Muscle of back (tissue), 11 donors: Measurements from ENCODE around the gene RALGPS1. TPM values are rescaled to one million over a fixed set of nuclear protein-coding genes. Genes with fewer than 3 reads are reported as not detected.

ENCODE experiments used
- DNase-seq, 3 donors: peaks; one replicate each; pipeline versions ENCODE4 v3.0.0 to v3.0.0-alpha.2; 2013
- polyA plus RNA-seq, 10 donors: library from polyadenylated mRNA; unstranded; fragments of 120-200 nt; gene quantifications; one replicate each; pipeline ENCODE4 v1.2.1, GENCODE V29; 2013; ENCODE audit not compliant: insufficient read length in 10 of 10

Gene RALGPS1
- polyA plus RNA-seq, 10 donors: 4.6 to 11.4 (median 7.5) TPM

- DNase-seq: peak in 1 of 3 donors; percentile 37
Observed at GRCh38 chr9:127185181-127185580, 270.6 kb downstream of the RALGPS1 start.

DNA sequence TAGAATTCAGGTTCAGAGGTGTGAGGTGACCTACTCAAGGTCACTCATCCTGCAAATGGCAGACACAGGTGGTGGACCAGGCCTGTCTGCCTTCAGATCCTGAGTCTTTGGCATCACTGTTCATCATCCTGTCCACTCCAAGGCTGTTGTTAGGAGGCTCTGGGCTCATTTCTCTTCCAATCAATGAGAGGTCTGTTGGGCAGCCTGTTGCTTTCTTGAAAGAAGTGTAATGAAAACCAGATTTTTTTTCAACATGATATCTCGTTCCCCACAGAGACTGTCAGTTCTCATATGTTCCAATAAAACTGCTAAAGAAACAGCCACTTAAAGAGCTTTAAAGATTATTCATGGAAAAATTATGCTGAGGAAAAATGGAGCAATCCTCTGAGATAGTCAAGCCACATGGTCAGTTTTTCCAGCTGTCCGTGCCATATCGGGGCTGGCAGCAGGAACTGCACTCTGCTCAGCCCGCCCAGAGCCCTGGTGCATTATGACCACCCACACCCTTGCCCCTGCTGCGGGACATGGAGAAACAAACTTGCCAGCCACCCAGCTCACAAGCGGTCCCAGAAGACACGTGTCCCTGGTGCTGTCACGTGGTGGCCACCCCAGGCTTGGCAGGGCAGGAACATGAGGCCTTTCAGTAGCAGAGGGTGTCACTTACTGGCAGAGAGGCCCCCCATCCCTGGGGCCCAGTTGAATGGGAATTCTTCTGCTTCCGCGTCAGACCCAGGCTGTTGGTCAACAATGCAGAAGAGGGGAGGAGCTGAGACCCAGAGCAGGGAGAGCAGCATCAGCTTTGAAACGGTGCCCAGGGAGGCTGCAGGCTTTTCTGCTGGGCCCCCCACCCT is 271.6 kb downstream of the RALGPS1 start:
- DNase-seq: peak; percentile 91 to 97 (median 93)

DNA sequence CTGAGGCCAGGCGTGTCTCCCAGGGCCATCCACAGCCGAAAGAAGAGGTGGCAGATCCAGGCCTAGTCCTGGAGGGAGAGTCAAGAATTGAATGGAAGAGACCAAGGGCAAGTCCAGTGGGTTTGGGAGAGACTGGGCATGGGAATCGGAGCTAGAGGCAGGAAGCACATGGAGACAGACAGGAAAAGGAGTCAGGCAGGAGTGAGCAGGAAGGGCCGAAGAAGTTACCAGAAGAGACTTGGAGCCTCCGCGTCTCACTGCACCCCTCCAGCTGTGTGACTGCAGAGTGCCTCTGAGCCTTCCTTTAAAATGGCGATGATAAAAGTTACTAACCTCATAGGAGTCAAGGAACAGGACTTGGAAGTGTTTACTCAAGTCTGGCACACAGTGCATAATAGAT is 272.2 kb downstream of the RALGPS1 start:
- DNase-seq: no peak

DNA sequence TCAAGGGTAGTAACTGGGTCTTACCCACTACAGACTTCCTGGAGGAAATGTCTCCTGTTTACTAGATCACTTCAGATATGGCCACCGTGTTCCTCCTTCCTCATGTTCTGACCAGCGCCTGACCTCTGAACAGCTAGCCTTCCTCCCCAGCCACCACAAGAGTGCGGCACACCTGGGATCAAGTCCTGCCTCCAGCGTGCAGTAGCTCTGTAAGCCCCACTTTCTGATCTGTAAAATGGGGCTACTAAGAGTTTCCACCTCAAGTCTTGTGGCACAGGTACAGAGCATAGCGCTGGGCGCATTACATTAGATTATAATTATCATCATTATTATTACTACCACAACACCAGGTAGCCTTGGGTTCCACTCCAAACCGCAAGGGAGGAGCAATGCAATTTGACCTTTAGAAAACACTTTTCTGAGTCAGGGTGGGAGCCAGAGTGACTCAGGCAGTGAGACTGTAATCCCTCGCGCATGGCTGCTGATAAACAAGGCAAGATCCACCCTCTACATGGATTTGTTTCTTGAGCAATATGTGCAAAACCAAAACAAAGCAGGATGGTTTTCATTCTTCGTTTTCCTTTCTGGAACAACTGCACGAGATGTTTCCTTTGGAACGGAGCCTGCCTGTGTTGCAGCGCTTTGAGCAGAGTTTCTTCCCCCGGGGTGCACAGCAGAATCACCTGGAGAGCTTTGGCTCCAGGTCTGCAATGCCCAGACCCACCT is 272.8 kb downstream of the RALGPS1 start:
- DNase-seq: peak; percentile 82 to 95 (median 94)

DNA sequence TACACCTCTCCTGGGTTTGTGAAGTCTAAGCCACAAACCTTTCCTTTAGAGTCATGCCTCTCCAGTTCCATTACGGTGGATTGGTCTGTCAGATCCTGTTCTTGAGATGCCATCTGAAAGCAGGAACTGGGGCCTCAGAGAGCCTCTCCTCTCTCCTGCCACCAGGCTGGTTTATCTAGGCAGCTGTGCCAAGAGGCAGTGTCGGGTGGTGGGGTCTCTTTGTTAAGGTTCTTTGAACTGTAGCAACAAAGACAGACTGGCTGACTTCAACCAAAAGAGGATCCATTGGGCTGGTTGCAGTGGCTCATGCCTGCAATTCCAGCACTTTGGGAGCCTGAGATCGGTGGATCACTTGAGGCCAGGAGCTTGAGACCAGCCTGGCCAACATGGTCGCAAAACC is 273.8 kb downstream of the RALGPS1 start:
- DNase-seq: peak in 1 of 3 donors; percentile 40

- DNase-seq: no peak
Observed at GRCh38 chr9:127189628-127190027, 275.0 kb downstream of the RALGPS1 start.

DNA sequence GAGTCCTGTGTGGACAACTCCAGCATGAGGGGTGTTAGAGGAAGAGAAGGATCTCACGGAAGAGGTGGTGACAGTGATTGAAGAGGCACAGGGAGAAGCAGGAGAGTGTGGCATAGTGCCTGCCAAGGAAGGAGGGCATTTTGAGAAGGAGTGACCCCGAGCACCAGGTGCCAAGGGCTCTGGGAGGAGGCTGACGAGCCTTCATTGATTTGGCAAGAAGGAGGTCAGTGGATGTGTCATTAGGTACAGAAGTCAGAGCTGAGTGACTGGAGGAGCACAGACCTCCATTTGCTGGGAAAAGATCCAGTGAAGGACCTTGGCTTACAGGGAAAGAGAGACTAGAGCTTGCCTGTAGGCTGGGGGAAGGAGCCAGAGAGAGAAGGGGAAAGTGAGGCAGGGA is 278.2 kb downstream of the RALGPS1 start:
- DNase-seq: no peak

- DNase-seq: no peak
Observed at GRCh38 chr9:127193483-127193882, 278.9 kb downstream of the RALGPS1 start.

DNA sequence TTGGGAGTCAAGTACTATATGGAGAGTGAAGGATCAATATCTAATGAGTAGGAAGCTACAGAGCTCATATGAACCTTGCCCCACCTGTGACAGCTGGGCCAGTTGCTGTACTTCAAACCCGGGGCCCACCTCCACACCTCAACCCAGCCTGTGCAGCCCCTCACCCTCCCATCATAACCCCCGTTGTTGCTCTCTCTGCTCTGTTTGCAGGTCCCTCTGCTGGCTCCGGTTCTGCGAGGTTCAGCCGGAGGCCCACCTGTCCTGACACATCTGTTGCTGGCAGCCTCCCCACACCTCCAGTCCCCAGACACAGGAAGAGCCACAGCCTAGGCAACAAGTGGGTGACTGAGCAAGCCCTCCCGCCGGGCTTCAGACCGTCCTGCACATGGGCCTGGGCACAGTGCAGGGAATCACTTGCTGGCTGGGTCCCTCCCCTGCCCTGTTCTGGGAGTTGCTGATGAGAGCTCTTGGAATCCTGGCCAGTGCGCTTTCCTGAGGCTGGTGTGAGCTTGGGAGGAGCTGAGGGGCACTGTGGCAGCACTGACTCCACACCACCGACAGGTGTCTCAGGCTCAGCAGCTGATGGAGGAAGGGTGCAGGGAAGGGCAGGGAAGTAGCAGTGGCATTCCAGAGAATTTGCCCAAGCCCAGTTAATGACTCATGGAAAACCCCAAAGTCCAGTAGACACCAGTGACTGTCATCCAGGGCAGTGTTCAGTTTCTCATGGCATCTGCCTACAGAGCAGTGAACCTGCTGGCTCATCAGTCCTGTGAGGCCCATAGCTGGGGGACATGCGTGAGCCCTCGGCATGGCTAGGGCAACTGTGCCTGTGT is 280.5 kb downstream of the RALGPS1 start:
- no peak for DNase-seq

GRCh38 chr9:127195976-127196825 is 281.6 kb downstream of the RALGPS1 start:
- no peak for DNase-seq

DNA sequence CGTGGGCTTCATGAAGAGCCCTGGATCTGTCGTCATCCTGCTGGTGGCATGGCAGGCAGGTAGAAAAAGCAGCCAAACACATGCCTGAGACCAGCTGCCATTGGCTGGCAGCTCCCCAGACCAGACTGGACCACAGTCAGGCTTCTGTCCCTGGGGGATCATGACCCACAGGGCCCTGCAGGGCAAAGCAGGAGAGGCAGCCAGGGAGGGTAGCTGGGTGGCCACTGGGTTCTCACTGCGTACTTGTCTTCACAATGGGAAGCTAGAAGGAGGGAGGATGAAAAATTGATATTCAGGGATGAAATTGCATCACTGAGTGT is 282.2 kb downstream of the RALGPS1 start:
- DNase-seq: no peak

GRCh38 chr9:127197186-127197860 is 282.7 kb downstream of the RALGPS1 start:
- DNase-seq: no peak

DNA sequence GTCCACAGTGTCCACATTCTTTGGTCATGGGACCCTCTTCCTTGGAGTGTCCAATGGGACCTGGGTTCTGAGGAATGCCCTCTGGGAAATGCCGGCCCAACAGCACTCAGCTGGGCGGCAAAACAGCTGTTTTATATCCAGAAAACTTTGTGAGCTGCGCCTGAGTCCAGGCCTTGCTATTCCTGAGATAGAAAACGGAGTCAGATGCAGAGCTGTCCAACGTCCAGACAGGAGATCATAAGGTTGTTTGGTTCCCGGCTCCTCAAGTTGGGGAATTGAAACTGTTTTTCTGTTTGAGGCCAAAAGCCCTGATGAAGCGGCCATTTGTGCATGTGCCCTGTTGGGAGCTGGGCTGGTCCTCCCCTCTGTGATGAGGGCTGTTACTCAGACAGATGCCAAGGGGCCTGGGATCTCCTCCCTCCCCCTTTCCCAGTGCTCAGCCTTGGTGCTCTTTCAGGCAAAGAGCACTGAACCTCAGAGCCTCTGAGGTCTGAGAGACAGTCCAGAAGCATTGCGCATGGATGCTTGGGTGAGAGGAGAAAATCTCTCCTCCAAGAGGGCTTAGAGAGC is 283.4 kb downstream of the RALGPS1 start:
- DNase-seq: peak; percentile 45 to 71 (median 53)

- DNase-seq: no peak
Observed at GRCh38 chr9:127198587-127198986, 284.0 kb downstream of the RALGPS1 start.

GRCh38 chr9:127199001-127199791 is 284.6 kb downstream of the RALGPS1 start:
- DNase-seq: peak; percentile 80 to 94 (median 90)

- DNase-seq: no peak
Observed at GRCh38 chr9:127200106-127200862, 285.7 kb downstream of the RALGPS1 start.

DNA sequence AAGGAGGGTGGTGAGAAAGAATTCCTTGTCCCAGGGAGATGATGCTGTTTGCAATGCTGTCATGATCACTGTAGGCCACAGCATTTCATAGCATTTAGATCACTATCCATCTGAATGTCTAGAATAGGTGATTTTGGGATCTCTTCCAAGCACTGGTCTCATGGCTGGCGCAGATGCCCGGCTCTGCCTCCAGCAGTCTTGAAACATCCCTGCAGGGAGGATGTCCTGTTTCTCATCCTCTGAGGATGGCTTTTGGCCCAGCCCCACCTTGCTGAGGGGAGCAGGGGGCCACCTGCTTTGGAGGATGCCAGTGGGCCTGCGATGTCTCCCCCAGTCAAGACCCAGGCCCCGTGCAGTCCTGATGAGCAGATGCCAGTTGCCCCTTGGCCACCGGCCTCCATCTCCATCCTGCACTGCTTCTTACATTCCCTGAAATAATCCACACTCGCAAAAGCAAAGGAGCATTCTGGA is 286.5 kb downstream of the RALGPS1 start:
- no peak for DNase-seq

DNA sequence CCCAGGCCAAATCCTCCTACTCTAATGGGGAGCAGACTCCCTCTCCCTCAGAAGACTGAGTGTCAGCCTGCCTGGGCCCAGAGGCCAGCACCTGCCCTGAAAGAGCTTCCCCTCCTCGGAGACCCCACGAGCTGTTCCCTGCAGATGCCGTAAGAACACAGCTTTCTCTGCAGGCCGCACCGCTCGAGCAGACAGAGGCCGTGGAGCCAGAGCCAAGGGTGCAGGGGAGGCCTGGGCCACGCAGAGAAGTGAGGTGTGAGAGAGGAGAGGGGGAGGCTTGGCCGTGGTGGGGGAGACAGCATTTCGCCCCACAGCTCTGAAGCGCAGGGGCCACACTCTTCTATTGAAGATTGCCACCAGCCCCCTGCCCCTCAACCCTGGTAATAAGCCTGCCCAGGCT is 287.1 kb downstream of the RALGPS1 start:
- DNase-seq: no peak
